CD4-positive, alpha-beta T cell treated with Interleukin-15 for 1 hour (primary cell): ENCODE data around the gene TRAPPC2L.
"Not testable (repeated sequence)": the region's sequence is repeated elsewhere in the genome, so short reads cannot be mapped to it uniquely, and the experiment has no call there.

ENCODE experiments used
- DNase-seq: peaks from one replicate; pipeline ENCODE4 v3.0.0-alpha.2; 2020

TRAPPC2L gene

GRCh38 chr16:88819126-88819525 lies 37.8 kb upstream of the TRAPPC2L start:
- DNase-seq = no peak

DNA sequence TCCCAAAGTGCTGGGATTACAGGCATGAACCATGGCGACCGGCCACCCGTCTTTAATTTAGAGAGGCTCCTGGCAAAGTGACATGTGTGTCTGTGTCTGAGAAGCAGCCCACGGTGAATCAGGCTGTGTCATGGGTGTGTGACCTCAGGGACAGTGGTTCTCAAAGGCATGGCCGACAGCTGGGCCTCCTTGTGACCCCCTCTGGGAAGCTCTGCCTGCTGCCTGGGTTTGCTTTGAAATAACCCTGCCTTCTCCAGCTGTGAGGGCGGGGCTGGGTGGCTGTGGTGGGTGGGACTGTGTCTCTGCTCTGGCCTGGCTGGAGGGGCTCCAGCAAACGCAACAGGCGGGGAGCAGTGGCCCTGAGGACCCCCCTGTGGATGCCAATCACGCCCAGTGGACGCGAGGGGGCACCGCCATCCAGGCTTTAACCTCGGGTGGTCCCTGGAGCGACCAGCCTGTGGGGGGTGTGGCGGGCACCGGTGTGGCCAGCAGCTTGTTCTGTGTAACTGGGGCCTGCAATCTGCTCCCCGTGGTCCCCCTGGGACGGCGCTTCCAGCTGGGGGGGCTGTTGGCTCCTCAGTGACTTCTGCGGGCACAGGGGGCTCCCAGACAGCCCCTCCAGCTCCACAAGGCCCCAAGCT lies 36.4 kb upstream of the TRAPPC2L start:
- DNase-seq = no peak

- DNase-seq = no peak
These were observed 35.6 kb upstream of the TRAPPC2L start for GRCh38 chr16:88821168-88821850.

DNA sequence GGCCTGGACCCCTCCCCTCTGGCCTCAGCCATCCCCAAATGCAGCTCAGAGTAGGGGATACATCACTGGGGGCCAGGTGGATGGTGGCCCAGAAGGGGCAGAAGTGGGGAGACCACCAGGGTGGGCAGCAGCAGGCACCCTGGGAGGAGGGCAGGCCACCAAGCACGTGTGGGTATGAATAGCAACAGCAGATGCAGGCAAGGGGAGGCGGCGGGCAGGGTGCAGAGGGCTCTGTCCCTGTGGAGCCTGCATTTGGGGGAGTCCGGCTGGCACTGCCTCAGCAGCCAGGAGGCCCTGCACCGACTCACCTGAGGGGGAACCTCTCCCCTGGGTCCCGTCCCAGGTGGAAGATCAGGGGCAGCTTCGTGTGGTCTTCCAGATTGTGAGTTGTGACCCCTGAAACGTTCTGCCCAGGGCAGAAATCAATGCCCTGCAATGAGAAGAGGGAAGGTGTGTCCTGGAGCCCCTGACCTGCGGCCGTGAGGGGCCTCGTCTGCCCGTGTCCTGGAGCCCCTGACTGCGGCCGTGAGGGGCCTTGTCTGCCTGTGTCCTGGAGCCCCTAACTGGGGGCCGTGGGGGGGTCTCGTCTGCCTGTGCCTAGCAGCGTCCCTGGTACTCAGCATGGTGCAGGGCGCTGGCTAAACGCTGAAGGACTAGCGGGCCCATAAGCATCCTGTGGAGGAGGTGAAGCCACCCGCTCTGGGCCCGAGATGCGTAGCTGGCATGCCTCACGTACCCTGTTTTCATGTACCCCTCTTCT lies 34.5 kb upstream of the TRAPPC2L start:
- no peak for DNase-seq

DNA sequence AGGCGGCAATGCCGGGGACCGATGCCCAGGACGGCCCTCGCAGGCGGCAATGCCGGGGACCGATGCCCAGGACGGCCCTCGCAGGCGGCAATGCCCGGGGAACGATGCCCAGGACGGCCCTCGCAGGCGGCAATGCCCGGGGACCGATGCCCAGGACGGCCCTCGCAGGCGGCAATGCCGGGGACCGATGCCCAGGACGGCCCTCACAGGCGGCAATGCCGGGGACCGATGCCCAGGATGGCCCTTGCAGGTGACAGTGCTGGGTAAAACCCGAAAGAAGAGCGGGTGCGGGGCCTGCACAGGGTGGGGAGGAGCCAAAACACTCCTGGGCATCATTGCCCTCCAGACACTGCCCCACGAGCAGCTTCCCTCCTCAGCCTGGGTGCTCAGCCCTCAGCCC lies 33.3 kb upstream of the TRAPPC2L start:
- not testable (repeated sequence) for DNase-seq

DNA sequence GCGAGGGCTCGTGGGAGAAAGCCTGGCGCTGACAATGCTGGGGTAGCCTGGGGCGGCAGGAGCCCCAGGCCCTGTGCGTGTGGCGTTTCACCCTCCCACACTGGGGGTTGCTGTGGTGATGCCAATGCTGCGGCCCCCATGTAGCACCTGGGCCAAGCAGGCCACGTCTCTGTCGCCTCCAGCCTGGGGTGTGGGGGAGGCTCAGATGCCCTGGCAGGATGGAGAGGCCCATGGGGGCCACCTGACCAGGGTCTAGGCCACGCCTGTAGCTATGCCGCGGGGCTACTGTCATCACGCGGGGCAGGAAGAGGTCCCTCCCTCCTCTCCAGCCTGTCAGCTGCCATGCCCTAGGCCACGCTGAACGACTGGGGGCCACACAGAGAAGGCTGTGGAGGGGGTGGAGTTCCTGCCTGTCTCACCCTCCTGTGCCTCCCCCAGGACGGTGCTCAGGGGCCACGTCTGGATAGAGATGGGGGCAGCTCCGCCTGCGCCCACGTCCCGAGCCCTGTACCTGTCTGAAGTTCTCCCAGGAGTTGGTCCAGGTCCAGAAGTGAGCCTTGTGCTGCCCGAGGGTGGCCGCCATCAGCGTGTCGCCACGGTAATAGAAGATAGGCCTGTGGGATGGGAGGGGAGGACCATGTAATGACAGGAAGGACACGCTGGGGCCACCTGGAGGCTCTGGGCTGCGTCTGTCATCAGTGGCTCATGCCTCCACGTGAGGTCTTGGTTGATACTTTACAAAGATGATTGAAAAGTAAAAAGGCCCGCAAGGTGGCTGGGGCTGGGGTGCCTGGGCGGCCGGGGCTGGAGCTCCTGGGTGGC lies 32.5 kb upstream of the TRAPPC2L start:
- DNase-seq = no peak

- no peak for DNase-seq
These were observed 31.8 kb upstream of the TRAPPC2L start for GRCh38 chr16:88825146-88825545.

- no peak for DNase-seq
These were observed 30.7 kb upstream of the TRAPPC2L start for GRCh38 chr16:88826070-88826840.

DNA sequence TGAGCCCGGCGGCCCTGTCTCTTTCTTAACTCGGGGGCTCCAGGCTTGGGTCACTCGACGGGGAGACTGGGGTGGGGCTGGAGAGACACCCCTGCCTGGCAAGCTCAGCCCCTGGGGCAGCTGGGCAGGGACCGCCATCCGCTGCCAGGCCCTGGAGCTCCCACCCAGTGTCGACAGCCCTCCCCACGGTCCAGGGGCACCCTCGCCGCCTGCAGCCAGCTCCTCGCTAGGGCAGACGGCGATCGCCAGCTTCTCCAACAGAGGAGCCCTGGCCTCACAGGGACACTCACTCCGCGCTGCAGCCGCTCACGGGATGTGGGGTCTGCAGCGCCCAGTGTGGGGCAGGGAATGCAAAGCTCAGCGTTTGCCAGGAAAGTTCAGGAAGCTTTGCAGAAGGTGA lies 29.2 kb upstream of the TRAPPC2L start:
- DNase-seq = no peak

- no peak for DNase-seq
These were observed 28.2 kb upstream of the TRAPPC2L start for GRCh38 chr16:88828711-88829110.

DNA sequence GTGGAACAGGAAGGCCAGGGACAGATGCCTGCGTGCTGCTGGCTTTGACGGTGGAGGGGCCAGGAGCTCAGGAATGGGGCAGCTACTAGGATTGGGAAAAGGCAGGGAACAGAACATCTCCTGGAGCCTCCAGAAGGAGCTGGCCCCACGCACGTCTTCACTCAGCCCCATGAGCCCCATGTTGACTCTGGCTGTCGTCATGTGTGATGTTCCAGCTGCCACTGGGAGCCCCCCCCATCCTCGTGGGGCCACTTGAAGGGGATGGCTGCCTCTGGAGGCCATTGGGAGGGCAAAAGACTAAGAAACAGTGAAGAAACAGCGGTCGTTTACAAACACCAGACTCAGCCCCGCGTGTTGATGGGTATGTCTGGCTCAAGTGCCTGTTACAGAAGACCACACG lies 26.7 kb upstream of the TRAPPC2L start:
- DNase-seq = no peak

DNA sequence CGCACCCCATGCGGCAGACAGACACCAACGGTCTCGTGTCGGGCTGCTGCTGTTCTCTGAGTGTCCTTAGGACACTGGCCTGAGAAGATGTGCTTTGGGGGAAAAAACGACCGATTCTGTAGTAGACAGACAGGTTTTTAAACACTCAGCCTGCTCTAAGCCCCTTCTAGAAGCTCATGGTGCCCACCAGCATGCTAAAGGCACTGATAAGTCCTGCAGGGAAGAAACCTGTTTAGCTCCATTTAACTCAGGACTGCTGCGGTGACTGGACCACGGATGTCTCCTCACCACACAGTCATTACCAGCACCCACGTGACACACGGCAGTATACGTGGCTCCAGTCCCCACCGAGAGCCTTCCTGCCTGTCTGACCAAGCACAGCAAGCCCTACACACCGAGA lies 26.1 kb upstream of the TRAPPC2L start:
- DNase-seq = no peak

- no peak for DNase-seq
These were observed 25.1 kb upstream of the TRAPPC2L start for GRCh38 chr16:88831838-88832237.

- DNase-seq = no peak
These were observed 23.8 kb upstream of the TRAPPC2L start for GRCh38 chr16:88833086-88833485.

DNA sequence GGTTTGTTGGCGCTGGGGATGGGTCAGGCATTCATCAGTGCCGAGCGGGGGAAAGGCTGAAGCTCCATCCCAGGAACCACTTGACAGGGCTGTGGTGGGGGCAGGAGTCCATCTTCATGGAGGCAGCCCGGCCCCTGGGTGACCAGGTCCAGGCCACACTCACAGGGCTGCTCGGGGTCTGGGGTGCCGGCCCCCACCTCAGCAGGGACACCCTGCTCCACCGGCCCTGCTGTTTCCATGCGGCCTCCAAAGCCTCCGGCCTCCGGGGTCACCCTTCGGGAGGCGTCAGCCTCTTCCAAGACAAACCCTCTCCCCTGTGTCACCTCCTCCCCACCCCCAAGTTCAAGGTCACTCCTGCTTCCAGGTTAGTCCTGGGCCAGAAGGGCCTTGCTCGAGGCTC lies 22.3 kb upstream of the TRAPPC2L start:
- no peak for DNase-seq

- DNase-seq = no peak
These were observed 21.5 kb upstream of the TRAPPC2L start for GRCh38 chr16:88835383-88835782.

DNA sequence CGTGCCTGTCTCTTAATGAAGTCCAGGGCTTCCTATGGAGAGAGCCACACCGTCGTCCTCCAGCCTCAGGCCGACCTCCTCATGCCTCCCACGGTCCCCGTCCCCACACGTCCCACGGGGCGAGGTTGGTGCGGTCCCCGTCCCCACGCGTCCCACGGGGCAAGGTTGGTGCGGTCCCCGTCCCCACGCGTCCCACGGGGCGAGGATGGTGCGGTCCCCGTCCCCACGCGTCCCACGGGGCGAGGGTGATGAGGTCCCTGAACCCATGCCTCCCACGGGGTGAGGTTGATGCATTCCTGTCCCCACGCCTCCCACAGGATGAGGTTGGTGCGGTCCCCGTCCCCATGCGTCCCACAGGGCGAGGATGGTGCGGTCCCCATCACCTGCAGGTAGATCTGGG lies 21.1 kb upstream of the TRAPPC2L start:
- DNase-seq = no peak

DNA sequence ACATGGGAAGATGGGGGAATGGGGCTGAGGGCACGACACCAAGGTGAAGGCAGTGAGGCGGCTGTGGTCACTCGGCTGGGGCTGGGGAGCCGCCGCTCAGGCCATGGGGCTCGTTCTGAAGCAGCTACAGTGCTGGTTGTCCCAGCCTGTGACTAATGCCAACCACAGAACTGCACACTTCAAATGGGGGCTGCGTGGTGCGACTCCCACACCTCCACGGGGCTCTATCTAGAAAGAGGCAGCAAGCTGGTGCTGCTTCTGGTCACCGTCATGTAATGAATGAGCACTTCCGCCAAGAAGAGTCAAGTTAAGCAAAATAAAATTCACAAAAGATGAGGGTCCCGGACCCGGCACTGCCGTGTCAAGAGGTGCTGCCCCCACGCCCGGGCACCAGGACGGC lies 20.1 kb upstream of the TRAPPC2L start:
- DNase-seq = no peak

DNA sequence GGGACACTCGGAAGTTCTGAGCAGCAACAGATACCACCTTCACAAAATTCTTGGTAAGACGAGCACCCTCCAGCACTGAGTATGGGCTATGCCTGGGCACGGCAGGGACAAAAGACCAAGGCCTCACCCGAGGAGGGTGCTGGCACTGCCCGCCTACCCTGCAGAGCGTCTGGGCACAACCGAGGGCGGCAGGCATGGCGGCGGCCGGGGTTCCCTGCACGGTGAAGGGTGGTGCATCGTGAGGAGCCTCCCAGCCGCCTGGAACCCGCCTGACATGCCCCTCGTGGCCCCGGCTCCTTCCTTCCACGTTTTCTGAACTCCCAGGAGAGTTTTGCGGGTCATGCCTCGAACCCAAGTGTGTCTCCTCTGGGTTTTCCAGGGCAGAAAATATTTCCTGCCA lies 19.1 kb upstream of the TRAPPC2L start:
- DNase-seq = no peak

GRCh38 chr16:88838566-88838965 lies 18.4 kb upstream of the TRAPPC2L start:
- DNase-seq = no peak

GRCh38 chr16:88839026-88839529 lies 17.8 kb upstream of the TRAPPC2L start:
- no peak for DNase-seq
